HFF-Myc (cell line): Measurements from ENCODE around the gene RBM19.

ENCODE experiments used
- DNase-seq: peaks from one replicate; pipeline ENCODE4 v3.0.0-alpha.2; 2011; ENCODE audit warnings: low read depth; ENCODE audit errors: extremely low read depth
- H3K4me3 ChIP-seq: replicated peaks from 2 replicates; pipeline ENCODE4 v1.5.1; 2011; ENCODE audit warnings: low read depth, mild to moderate bottlenecking, control low read depth, low read length
- CTCF ChIP-seq: IDR thresholded peaks from 2 replicates; pipeline ENCODE4 v1.5.1; 2012; ENCODE audit warnings: mild to moderate bottlenecking, low read depth, low read length, control low read depth; ENCODE audit errors: missing control alignments

RBM19 gene

GRCh38 chr12:113882690-113883089 lies 83.4 kb downstream of the RBM19 start:
- DNase-seq = no peak
- no peak for TF ChIP-seq CTCF
- no peak overlapping the region for H3K4me3 ChIP-seq

- TF ChIP-seq CTCF = no peak
- DNase-seq = no peak
- no peak overlapping the region for H3K4me3 ChIP-seq
Measured at GRCh38 chr12:113880988-113881962, 84.8 kb downstream of the RBM19 start.

GRCh38 chr12:113880326-113880725 lies 85.8 kb downstream of the RBM19 start:
- DNase-seq = no peak
- TF ChIP-seq CTCF = no peak

GRCh38 chr12:113879658-113880057 lies 86.5 kb downstream of the RBM19 start:
- no peak for DNase-seq

More at GRCh38 chr12:113880326-113880725, 85.8 kb downstream of the RBM19 start:
- H3K4me3 ChIP-seq = no peak overlapping the region

GRCh38 chr12:113877607-113878006 lies 88.5 kb downstream of the RBM19 start:
- no peak for DNase-seq
- no peak overlapping the region for H3K4me3 ChIP-seq
- TF ChIP-seq CTCF = no peak

More at GRCh38 chr12:113879658-113880057, 86.5 kb downstream of the RBM19 start:
- no peak for TF ChIP-seq CTCF
- H3K4me3 ChIP-seq = no peak overlapping the region

- DNase-seq = no peak
- no peak for TF ChIP-seq CTCF
- no peak overlapping the region for H3K4me3 ChIP-seq
Measured at GRCh38 chr12:113876160-113876559, 90.0 kb downstream of the RBM19 start.
